PFSK-1 (cell line): ENCODE measurements around the gene ADGRL3.

ENCODE experiments used
- POLR2AphosphoS5 ChIP-seq: IDR thresholded peaks from 2 replicates; pipeline ENCODE4 v1.6.1; 2012; ENCODE audit warnings: low read depth, mild to moderate bottlenecking, control low read depth, low read length, moderate library complexity
- SIN3A ChIP-seq: IDR thresholded peaks from 2 replicates; pipeline ENCODE4 v1.6.1; 2012; ENCODE audit warnings: mild to moderate bottlenecking, low read length, moderate library complexity, borderline replicate concordance; ENCODE audit not compliant: insufficient read depth
- TF ChIP-seq, protein P1 (sequence below), 2 experiments: IDR thresholded peaks; 2 replicates each; pipeline versions ENCODE4 v1.6.1 to v1.8.0; 2011 to 2012; ENCODE audit warnings: low read depth in 2 of 2, low read length in 2 of 2, control low read depth in 1 of 2, inconsistent platforms in 1 of 2, mild to moderate bottlenecking in 1 of 2, moderate library complexity in 1 of 2; ENCODE audit not compliant: insufficient read depth in 1 of 2

DNA sequence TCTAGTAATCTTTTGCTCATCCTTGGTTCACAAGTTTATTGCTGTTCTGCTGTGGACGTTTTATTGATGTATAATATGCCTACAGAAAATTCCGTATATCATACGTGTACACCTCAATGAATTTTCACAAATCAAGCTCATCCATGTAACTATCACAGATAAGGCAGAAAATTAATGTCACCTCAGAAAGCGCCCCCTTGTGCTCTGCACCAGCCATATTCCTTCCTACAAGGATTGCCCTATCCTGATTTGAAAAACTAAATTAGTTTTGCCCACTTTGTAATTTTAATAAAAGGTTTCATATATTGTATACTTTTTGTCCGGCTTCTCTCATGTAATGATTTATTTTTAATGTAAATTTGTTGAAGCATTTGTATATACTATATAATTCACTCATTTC, 390.8 kb downstream of the ADGRL3 start:
- TF ChIP-seq POLR2AphosphoS5, result no peak
- TF ChIP-seq SIN3A, result no peak
- TF ChIP-seq, protein P1, sequence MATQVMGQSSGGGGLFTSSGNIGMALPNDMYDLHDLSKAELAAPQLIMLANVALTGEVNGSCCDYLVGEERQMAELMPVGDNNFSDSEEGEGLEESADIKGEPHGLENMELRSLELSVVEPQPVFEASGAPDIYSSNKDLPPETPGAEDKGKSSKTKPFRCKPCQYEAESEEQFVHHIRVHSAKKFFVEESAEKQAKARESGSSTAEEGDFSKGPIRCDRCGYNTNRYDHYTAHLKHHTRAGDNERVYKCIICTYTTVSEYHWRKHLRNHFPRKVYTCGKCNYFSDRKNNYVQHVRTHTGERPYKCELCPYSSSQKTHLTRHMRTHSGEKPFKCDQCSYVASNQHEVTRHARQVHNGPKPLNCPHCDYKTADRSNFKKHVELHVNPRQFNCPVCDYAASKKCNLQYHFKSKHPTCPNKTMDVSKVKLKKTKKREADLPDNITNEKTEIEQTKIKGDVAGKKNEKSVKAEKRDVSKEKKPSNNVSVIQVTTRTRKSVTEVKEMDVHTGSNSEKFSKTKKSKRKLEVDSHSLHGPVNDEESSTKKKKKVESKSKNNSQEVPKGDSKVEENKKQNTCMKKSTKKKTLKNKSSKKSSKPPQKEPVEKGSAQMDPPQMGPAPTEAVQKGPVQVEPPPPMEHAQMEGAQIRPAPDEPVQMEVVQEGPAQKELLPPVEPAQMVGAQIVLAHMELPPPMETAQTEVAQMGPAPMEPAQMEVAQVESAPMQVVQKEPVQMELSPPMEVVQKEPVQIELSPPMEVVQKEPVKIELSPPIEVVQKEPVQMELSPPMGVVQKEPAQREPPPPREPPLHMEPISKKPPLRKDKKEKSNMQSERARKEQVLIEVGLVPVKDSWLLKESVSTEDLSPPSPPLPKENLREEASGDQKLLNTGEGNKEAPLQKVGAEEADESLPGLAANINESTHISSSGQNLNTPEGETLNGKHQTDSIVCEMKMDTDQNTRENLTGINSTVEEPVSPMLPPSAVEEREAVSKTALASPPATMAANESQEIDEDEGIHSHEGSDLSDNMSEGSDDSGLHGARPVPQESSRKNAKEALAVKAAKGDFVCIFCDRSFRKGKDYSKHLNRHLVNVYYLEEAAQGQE (IDR thresholded peaks at IDR 0.05; ENCODE audit: insufficient read depth in 1 of 2, low read depth in 2 of 2, low read length in 2 of 2), result no peak
